Stimulated activated CD8-positive, alpha-beta memory T cell treated with anti-CD3 and anti-CD28 coated beads, Interleukin-15, amount 100 ng/mL, for 1 hour (primary cell): ENCODE data around the gene ZNF132.

Source experiments
- DNase-seq: peaks from one replicate; pipeline ENCODE4 v3.0.0-alpha.2; 2020; ENCODE audit warnings: low read depth

The ZNF132 gene

DNA sequence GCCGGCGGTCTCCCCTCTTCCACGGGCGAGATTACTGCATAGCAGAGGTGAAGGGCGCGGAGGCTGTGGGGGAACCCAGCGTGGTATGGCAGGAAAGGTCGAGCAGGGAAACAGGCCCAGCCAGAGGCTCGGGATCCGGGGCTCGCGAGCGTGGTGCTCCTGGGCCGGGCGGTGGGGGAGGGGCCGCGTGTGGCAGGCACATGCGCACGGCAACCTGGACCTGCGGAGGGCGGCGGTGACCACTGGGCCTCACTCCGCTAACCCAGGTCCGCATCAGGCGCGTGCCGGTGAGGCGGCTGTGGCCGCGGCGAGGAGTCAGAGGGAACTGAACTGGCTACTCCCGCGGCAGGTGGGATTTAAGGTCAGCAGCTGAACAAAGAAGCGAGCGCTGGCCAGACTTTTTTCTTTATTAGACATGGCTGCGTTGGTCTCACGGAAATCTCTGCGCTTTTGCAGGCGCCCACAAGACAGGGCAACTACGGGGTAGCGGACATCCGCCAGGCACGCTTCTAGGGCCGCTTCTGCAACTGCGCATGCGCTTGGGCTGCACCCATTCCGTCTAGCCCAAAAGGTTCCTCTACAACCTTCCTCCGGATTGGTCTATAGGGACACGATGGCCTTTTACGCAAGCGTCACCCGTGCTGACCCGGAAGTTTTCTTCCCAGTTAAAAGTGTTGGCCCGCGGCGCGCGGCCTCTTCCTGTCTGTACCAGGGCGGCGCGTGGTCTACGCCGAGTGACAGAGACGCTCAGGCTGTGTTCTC is 53.2 kb downstream of the ZNF132 start, which contains the start of gene RPS5:
RPS5 (plus strand) TSS at position 694 of the 762 bp plus-strand sequence. CDS start 869 bp downstream, outside the sequence.
- DNase-seq: peak; percentile 92

DNA sequence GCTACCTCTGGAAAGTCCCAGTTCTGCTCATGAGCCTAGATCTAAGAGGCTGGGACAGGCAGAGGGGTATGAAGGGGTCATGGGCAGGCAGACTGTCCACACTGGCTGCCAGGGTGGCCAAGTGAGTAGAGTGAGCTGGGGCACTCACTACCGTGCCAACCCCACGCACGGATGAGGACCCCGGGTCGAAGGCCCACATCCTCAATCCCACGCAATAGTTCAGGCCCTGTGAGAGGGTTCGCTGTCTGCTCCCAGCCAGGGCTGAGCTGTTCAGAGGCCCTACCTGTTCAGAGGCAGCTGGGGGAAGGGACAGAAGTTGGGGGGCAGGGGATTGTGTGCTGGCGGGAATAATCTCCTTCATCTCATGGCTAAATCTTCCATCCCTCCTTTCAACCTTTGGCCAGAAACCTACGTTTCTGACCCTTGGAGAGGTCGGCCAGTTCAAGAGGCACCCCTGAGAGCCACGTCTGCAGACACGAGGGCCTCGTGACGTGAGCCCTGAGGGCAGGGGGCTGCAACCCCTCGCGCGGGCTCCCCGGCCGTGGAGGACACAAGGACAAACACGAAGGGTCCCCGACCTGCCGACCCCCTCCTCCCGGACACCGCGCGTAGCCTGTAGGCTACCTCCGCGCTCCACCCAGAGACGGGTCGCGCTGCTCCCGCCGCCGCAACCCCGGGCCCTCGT is 53.9 kb downstream of the ZNF132 start:
- no peak for DNase-seq

DNA sequence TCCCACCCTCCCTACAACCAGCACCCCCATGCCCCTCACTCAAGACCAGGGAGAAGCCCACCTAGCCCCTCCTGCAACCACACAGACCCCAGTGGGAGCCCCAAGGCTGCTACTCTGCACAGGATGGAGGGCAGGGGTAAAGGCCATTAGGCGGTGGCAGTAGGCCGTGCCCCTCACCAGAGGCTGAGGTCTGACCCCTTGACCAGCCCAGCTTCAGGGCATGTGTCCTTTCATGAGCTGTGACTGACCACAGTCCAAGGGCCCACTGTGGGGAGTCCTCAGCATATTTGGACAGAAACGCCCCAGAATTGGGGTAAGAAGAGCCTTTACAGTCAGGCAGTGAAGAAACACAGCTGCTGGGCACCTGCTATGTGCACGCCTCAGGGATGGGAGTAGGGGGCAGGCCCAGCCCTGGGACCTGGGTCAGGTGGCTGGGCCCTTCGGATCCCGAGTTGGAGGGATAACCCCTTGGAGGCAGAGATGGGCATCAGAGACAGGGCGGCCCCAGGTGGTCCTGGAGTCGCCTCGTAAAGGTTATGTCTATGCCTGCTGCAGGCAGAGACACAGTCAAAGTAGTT is 54.6 kb downstream of the ZNF132 start:
- no peak for DNase-seq

DNA sequence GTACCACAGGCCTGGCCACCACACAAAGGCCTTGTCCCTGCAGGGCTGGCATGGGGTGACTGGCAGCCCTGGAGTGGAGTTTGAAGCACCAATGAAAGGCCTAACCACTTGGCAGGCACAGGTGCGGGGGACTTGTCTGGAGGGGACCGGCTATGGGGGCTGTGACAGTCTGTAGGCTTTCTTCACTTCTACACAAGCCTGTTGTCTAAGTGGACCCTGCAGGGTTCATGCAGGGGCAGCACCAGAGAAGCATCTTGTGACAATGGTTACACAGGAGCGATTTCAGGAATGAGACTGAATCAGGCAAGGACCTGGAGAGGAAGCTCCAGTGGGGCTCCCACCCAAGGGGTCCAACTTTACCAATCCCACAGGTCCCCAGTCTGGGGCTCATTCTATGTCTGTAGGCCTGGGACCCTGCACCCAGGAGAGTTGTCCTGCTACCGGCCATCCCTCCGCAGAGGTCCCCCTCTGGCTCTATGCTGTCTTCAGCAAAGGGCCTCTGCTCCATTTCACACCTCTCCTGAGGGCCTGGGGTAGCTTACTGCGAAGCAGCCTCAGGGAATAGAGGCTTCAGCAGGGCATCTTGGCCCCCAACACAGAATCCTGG is 56.9 kb downstream of the ZNF132 start:
- DNase-seq: no peak
